H9 (cell line): Measurements from ENCODE around the gene SLC9A9. TPM values are rescaled to one million over a fixed set of nuclear protein-coding genes. Genes with fewer than 3 reads are reported as not detected.

Source experiments
- DNase-seq: peaks from one replicate; pipeline ENCODE4 v3.0.0-alpha.2; 2017
- H2AFZ ChIP-seq: one replicate; pipeline ENCODE4 v1.6.1; 2013; ENCODE audit warnings: mild to moderate bottlenecking, low read length, control low read depth, moderate library complexity
- H2AK5ac ChIP-seq: 2 replicates; pipeline ENCODE4 v1.6.1; 2013; ENCODE audit warnings: low read length, control low read depth, mixed read lengths; ENCODE audit not compliant: insufficient read length
- H2BK120ac ChIP-seq: one replicate; pipeline ENCODE4 v1.6.1; 2013; ENCODE audit warnings: low read depth, mild to moderate bottlenecking, low read length, control low read depth, inconsistent platforms; ENCODE audit not compliant: poor library complexity, severe bottlenecking
- H2BK12ac ChIP-seq: 2 replicates; pipeline ENCODE4 v1.6.1; 2013; ENCODE audit warnings: low read length, control low read depth, mixed read lengths, low read depth; ENCODE audit not compliant: insufficient read length
- H2BK15ac ChIP-seq: 2 replicates; pipeline ENCODE4 v1.6.1; 2013; ENCODE audit warnings: low read depth, low read length, control low read depth
- H2BK20ac ChIP-seq: one replicate; pipeline ENCODE4 v1.6.1; 2013; ENCODE audit warnings: low read depth, mild to moderate bottlenecking, low read length, control low read depth, inconsistent platforms; ENCODE audit not compliant: poor library complexity, severe bottlenecking
- H2BK5ac ChIP-seq: 2 replicates; pipeline ENCODE4 v1.6.1; 2013; ENCODE audit warnings: low read length, control low read depth, mixed read lengths; ENCODE audit not compliant: insufficient read length
- H3K14ac ChIP-seq: 2 replicates; pipeline ENCODE4 v1.6.1; 2013; ENCODE audit warnings: low read length, control low read depth; ENCODE audit not compliant: insufficient read depth
- H3K18ac ChIP-seq: 2 replicates; pipeline ENCODE4 v1.6.1; 2013; ENCODE audit warnings: low read depth, mild to moderate bottlenecking, mixed read lengths, low read length, control low read depth; ENCODE audit not compliant: insufficient read length
- H3K23ac ChIP-seq: 2 replicates; pipeline ENCODE4 v1.6.1; 2013; ENCODE audit warnings: low read length, control low read depth, mixed read lengths, low read depth; ENCODE audit not compliant: insufficient read length
- H3K23me2 ChIP-seq: 2 replicates; pipeline ENCODE4 v1.6.1; 2013; ENCODE audit warnings: low read depth, mild to moderate bottlenecking, mixed read lengths, low read length, control low read depth; ENCODE audit not compliant: insufficient read length, poor library complexity, severe bottlenecking
- H3K27ac ChIP-seq: 2 replicates; pipeline ENCODE4 v1.5.1; 2013; ENCODE audit warnings: low read length, control low read depth, mixed read lengths, low read depth; ENCODE audit not compliant: insufficient read length
- H3K27me3 ChIP-seq: 2 replicates; pipeline ENCODE4 v1.6.1; 2013; ENCODE audit warnings: low read length, control low read depth, inconsistent platforms; ENCODE audit not compliant: insufficient read depth
- H3K4ac ChIP-seq: 2 replicates; pipeline ENCODE4 v1.6.1; 2013; ENCODE audit warnings: low read depth, mild to moderate bottlenecking, control low read depth, inconsistent platforms, low read length, moderate library complexity
- H3K4me1 ChIP-seq: 2 replicates; pipeline ENCODE4 v1.6.1; 2013; ENCODE audit warnings: low read length, control low read depth, inconsistent platforms; ENCODE audit not compliant: insufficient read depth
- H3K4me2 ChIP-seq: 2 replicates; pipeline ENCODE4 v1.6.1; 2013; ENCODE audit warnings: low read length, control low read depth, mixed read lengths; ENCODE audit not compliant: insufficient read length, insufficient read depth
- H3K56ac ChIP-seq: 2 replicates; pipeline ENCODE4 v1.6.1; 2013; ENCODE audit warnings: low read depth, mild to moderate bottlenecking, mixed read lengths, low read length, control low read depth; ENCODE audit not compliant: insufficient read length
- H3K79me1 ChIP-seq: 2 replicates; pipeline ENCODE4 v1.6.1; 2013; ENCODE audit warnings: low read depth, mild to moderate bottlenecking, moderate library complexity, low read length, control low read depth, inconsistent platforms; ENCODE audit not compliant: insufficient read depth, poor library complexity, severe bottlenecking
- H3K79me2 ChIP-seq: 2 replicates; pipeline ENCODE4 v1.6.1; 2013; ENCODE audit warnings: low read length, control low read depth, inconsistent platforms; ENCODE audit not compliant: insufficient read depth
- H3K9ac ChIP-seq: 2 replicates; pipeline ENCODE4 v1.6.1; 2013; ENCODE audit warnings: low read length, control low read depth, mixed read lengths; ENCODE audit not compliant: insufficient read length; ENCODE audit errors: extremely low read depth
- H3K9me3 ChIP-seq: one replicate; pipeline ENCODE4 v1.6.1; 2013; ENCODE audit warnings: low read depth, low read length, inconsistent platforms; ENCODE audit not compliant: control insufficient read depth
- H3T11ph ChIP-seq: one replicate; pipeline ENCODE4 v1.6.1; 2013; ENCODE audit warnings: mild to moderate bottlenecking, low read length, control low read depth, inconsistent platforms
- H4K20me1 ChIP-seq: one replicate; pipeline ENCODE4 v1.6.1; 2013; ENCODE audit not compliant: control insufficient read depth, insufficient read length, insufficient read depth
- H4K5ac ChIP-seq: 2 replicates; pipeline ENCODE4 v1.6.1; 2013; ENCODE audit warnings: low read depth, mild to moderate bottlenecking, mixed read lengths, low read length, control low read depth; ENCODE audit not compliant: insufficient read length
- H4K8ac ChIP-seq: replicated peaks from 2 replicates; pipeline ENCODE4 v1.6.1; 2013; ENCODE audit warnings: low read length, control low read depth, mixed read lengths, low read depth; ENCODE audit not compliant: insufficient read length
- H4K91ac ChIP-seq: 2 replicates; pipeline ENCODE4 v1.6.1; 2013; ENCODE audit warnings: low read depth, mild to moderate bottlenecking, moderate library complexity, mixed read lengths, low read length, control low read depth; ENCODE audit not compliant: insufficient read length
- H3K27ac Mint-ChIP-seq, 3 experiments: 2 replicates in 2 of 3; 3 replicates in 1 of 3; pipeline ENCODE4 v1.8.0; 2020 to 2021; ENCODE audit warnings: mixed read lengths in 3 of 3, mild to moderate bottlenecking in 1 of 3, moderate library complexity in 1 of 3
- H3K27me3 Mint-ChIP-seq: 2 replicates; pipeline ENCODE4 v1.8.0; 2021; ENCODE audit warnings: low read depth, mild to moderate bottlenecking, moderate library complexity, mixed read lengths
- H3K36me3 Mint-ChIP-seq, 3 experiments: 2 replicates in 2 of 3; 3 replicates in 1 of 3; pipeline ENCODE4 v1.8.0; 2020 to 2021; ENCODE audit warnings: low read depth in 3 of 3, mixed read lengths in 3 of 3; ENCODE audit not compliant: insufficient read depth in 1 of 3
- H3K4me1 Mint-ChIP-seq, 2 experiments: 2 replicates each; pipeline ENCODE4 v1.8.0; 2020; ENCODE audit warnings: mixed read lengths in 2 of 2
- H3K4me3 Mint-ChIP-seq, 2 experiments: 2 replicates in 1 of 2; 3 replicates in 1 of 2; pipeline ENCODE4 v1.8.0; 2020 to 2021; ENCODE audit warnings: mild to moderate bottlenecking in 2 of 2, mixed read lengths in 2 of 2, moderate library complexity in 1 of 2
- H3K9me3 Mint-ChIP-seq, 2 experiments: 2 replicates in 1 of 2; 3 replicates in 1 of 2; pipeline ENCODE4 v1.8.0; 2020; ENCODE audit warnings: mild to moderate bottlenecking in 2 of 2, mixed read lengths in 2 of 2, moderate library complexity in 1 of 2
- CTCF ChIP-seq: fragments of 200-600 bp; sonication (generic); conservative IDR thresholded peaks from 3 replicates; pipeline ENCODE4 v1.8.0; 2021; ENCODE audit warnings: antibody characterized with exemption, mild to moderate bottlenecking
- WGBS: extraction: QIAGEN DNeasy Blood & Tissue Kit; methylation state at CpG from one replicate; pipeline ENCODE4 v1.1.7; 2013; ENCODE audit warnings: missing lambda C conversion rate, low lambda C conversion rate, mixed read lengths; ENCODE audit not compliant: insufficient read length; ENCODE audit errors: extremely low coverage; 5-methylcytosine and 5-hydroxymethylcytosine counted together
- total RNA-seq: library from RNA; stranded (reverse); gene quantifications from 2 replicates; pipeline ENCODE4 v1.2.1, GENCODE V29; 2021

Gene SLC9A9
- total RNA-seq, 1 experiment from 2014 or later: 0.35 TPM

- no peaks in the 10 kb centered on the region for H3K79me1 ChIP-seq
Measured at GRCh38 chr3:143856252-143856970, 8.1 kb upstream of the SLC9A9 start.

More at GRCh38 chr3:143856252-143856970, 8.1 kb upstream of the SLC9A9 start:
- no peaks in the 10 kb centered on the region for H4K20me1 ChIP-seq
- no peak for TF ChIP-seq CTCF
- H2BK20ac ChIP-seq: no peak overlapping the region
- no peak overlapping the region for H2BK5ac ChIP-seq
- no CpG with 5 or more reads among the region's 9 CpGs for WGBS
- H3K79me2 ChIP-seq: no peaks in the 10 kb centered on the region; the same call in 1 of the 2 replicates
- H3K9ac ChIP-seq: no peak overlapping the region
- no peak overlapping the region for H2BK120ac ChIP-seq
- no peak overlapping the region for H3K56ac ChIP-seq
- no peak overlapping the region for H3K4me3 Mint-ChIP-seq
- H3K27ac Mint-ChIP-seq: no peak overlapping the region
- no peaks in the 10 kb centered on the region for H3K27me3 Mint-ChIP-seq
- H3K18ac ChIP-seq: no peak overlapping the region
- no peaks in the 10 kb centered on the region for H3K4me1 ChIP-seq
- no peak overlapping the region for H3K4me2 ChIP-seq
- no peak overlapping the region for H2BK12ac ChIP-seq
- H3K27me3 ChIP-seq: no peaks in the 10 kb centered on the region
- no peaks in the 10 kb centered on the region for H3K9me3 ChIP-seq
- no peaks in the 10 kb centered on the region; a peak in 1 of 4 replicates for H3K4me1 Mint-ChIP-seq
- H3K23ac ChIP-seq: no peak overlapping the region
- H4K5ac ChIP-seq: no peak overlapping the region
- no peak overlapping the region for H4K8ac ChIP-seq
- no peak for DNase-seq
- no peaks in the 10 kb centered on the region for H3K36me3 Mint-ChIP-seq
- H3T11ph ChIP-seq: no peak overlapping the region
- H2BK15ac ChIP-seq: no peak overlapping the region
- H3K27ac ChIP-seq: no peak overlapping the region
- no peak overlapping the region for H2AK5ac ChIP-seq
- H3K23me2 ChIP-seq: no peaks in the 10 kb centered on the region
- H3K9me3 Mint-ChIP-seq: no peaks in the 10 kb centered on the region
- H3K14ac ChIP-seq: no peak overlapping the region
- no peak overlapping the region for H2AFZ ChIP-seq
- H3K4ac ChIP-seq: no peak overlapping the region
- no peak overlapping the region for H4K91ac ChIP-seq
